ENCODE measurements around the gene ELL.

GRCh38 chr19:18464646-18465045 lies 57.2 kb downstream of the ELL start:
- TF ChIP-seq POLR2A (IDR thresholded peaks at IDR 0.05) (no peak), EP300 (IDR thresholded peaks at IDR 0.05; ENCODE audit: low read depth) (no peak), CTCF (IDR thresholded peaks at IDR 0.05) (no peak)

Data from transverse colon (tissue), 3 donors.